Brain pericyte (primary cell): ENCODE results near the gene MEGF11.

Source experiments
- DNase-seq: peaks from one replicate; pipeline ENCODE4 v3.0.0-alpha.2; 2012; ENCODE audit warnings: low read depth, low spot score

The MEGF11 gene

GRCh38 chr15:65945616-65946015 lies 307.9 kb downstream of the MEGF11 start:
- DNase-seq: no peak

- DNase-seq: no peak
Measured at GRCh38 chr15:65944404-65944803, 309.1 kb downstream of the MEGF11 start.

GRCh38 chr15:65942436-65942835 lies 311.1 kb downstream of the MEGF11 start:
- no peak for DNase-seq

GRCh38 chr15:65940618-65940909 lies 313.0 kb downstream of the MEGF11 start:
- no peak for DNase-seq

GRCh38 chr15:65939901-65940617 lies 313.5 kb downstream of the MEGF11 start:
- DNase-seq: no peak

GRCh38 chr15:65938604-65939003 lies 314.9 kb downstream of the MEGF11 start:
- DNase-seq: no peak

GRCh38 chr15:65937476-65937875 lies 316.1 kb downstream of the MEGF11 start:
- no peak for DNase-seq

- no peak for DNase-seq
Measured at GRCh38 chr15:65937054-65937453, 316.5 kb downstream of the MEGF11 start.

GRCh38 chr15:65936282-65936681 lies 317.3 kb downstream of the MEGF11 start:
- DNase-seq: no peak

GRCh38 chr15:65935391-65935790 lies 318.2 kb downstream of the MEGF11 start:
- DNase-seq: no peak

- DNase-seq: no peak
Measured at GRCh38 chr15:65931221-65931620, 322.3 kb downstream of the MEGF11 start.

- no peak for DNase-seq
Measured at GRCh38 chr15:65930134-65930533, 323.4 kb downstream of the MEGF11 start.

GRCh38 chr15:65929573-65929972 lies 324.0 kb downstream of the MEGF11 start:
- no peak for DNase-seq

GRCh38 chr15:65927545-65927944 lies 326.0 kb downstream of the MEGF11 start:
- no peak for DNase-seq

- DNase-seq: no peak
Measured at GRCh38 chr15:65926899-65927298, 326.7 kb downstream of the MEGF11 start.

- DNase-seq: no peak
Measured at GRCh38 chr15:65926459-65926858, 327.1 kb downstream of the MEGF11 start.

GRCh38 chr15:65925338-65925737 lies 328.2 kb downstream of the MEGF11 start:
- DNase-seq: no peak

- no peak for DNase-seq
Measured at GRCh38 chr15:65924004-65924403, 329.5 kb downstream of the MEGF11 start.

- DNase-seq: no peak
Measured at GRCh38 chr15:65923264-65923663, 330.3 kb downstream of the MEGF11 start.

- DNase-seq: no peak
Measured at GRCh38 chr15:65922621-65923020, 330.9 kb downstream of the MEGF11 start.

GRCh38 chr15:65921780-65922179 lies 331.8 kb downstream of the MEGF11 start:
- DNase-seq: no peak

- DNase-seq: no peak
Measured at GRCh38 chr15:65920825-65921309, 332.7 kb downstream of the MEGF11 start.

- DNase-seq: no peak
Measured at GRCh38 chr15:65920121-65920520, 333.4 kb downstream of the MEGF11 start.

- DNase-seq: no peak
Measured at GRCh38 chr15:65919353-65919752, 334.2 kb downstream of the MEGF11 start.
